Calu3 (cell line): ENCODE results near the gene UCK1. TPM values are rescaled to one million over a fixed set of nuclear protein-coding genes. Genes with fewer than 3 reads are reported as not detected.

Source experiments
- BruUV-seq: library from RNA; stranded (reverse); fragments of 400-500 nt; replicated peaks from 2 replicates; lab custom pipeline; 2021; lab: Mats Ljungman, UMichigan
- CTCF ChIA-PET: fragments of 300-600 bp; sonication (Branson Sonifier 250); formaldehyde crosslinking; loops from one replicate; lab custom pipeline; 2022; ENCODE audit warnings: antibody characterized with exemption; lab: Charles Lee
- DNase-seq: peaks from one replicate; pipeline ENCODE4 v3.0.0; 2022
- H3K27ac Mint-ChIP-seq: one replicate; pipeline ENCODE4 v1.8.0; 2022; ENCODE audit warnings: mixed read lengths; ENCODE audit not compliant: unreplicated experiment
- H3K27me3 Mint-ChIP-seq: one replicate; pipeline ENCODE4 v1.8.0; 2022; ENCODE audit warnings: mixed read lengths; ENCODE audit not compliant: unreplicated experiment
- H3K36me3 Mint-ChIP-seq: one replicate; pipeline ENCODE4 v1.8.0; 2022; ENCODE audit warnings: mild to moderate bottlenecking, moderate library complexity, mixed read lengths; ENCODE audit not compliant: insufficient read depth, unreplicated experiment
- H3K4me1 Mint-ChIP-seq: one replicate; pipeline ENCODE4 v1.8.0; 2022; ENCODE audit warnings: mild to moderate bottlenecking, low read depth, mixed read lengths; ENCODE audit not compliant: unreplicated experiment
- H3K4me3 Mint-ChIP-seq: one replicate; pipeline ENCODE4 v1.8.0; 2022; ENCODE audit warnings: mild to moderate bottlenecking, low read depth, moderate library complexity, mixed read lengths; ENCODE audit not compliant: unreplicated experiment
- H3K9me3 Mint-ChIP-seq: one replicate; pipeline ENCODE4 v1.8.0; 2022; ENCODE audit warnings: low read depth, mixed read lengths; ENCODE audit not compliant: unreplicated experiment
- CTCF ChIP-seq: fragments of 200-600 bp; IDR thresholded peaks from one replicate; pipeline ENCODE4 v1.8.0; 2022; ENCODE audit warnings: antibody characterized with exemption; ENCODE audit not compliant: unreplicated experiment
- intact Hi-C: fragments of 100-400 bp; cut with micrococcal nuclease; formaldehyde crosslinking; loops from one replicate; pipeline ENCODE4 v1.10.0; 2022; ENCODE audit not compliant: unreplicated experiment
- total RNA-seq: library from RNA; stranded (reverse); gene quantifications from 2 replicates; pipeline ENCODE4 v1.2.3, GENCODE V29; 2022

UCK1 gene
- total RNA-seq, 1 experiment from 2014 or later: 19.6 TPM

GRCh38 chr9:131492070-131492469 is 39.0 kb downstream of the UCK1 start:
- no peak for DNase-seq
- no peak for TF ChIP-seq CTCF
- H3K27me3 Mint-ChIP-seq: no peaks in the 10 kb centered on the region

GRCh38 chr9:131491001-131491710 is 39.9 kb downstream of the UCK1 start:
- Mint-ChIP-seq H3K36me3 (peaks cover 57% of the 10 kb centered on the region), H3K4me1 (no peaks in the 10 kb centered on the region), H3K27me3 (no peaks in the 10 kb centered on the region), H3K27ac (peak overlapping the region; percentile 60), H3K9me3 (no peaks in the 10 kb centered on the region), H3K4me3 (no peak overlapping the region)
- intact Hi-C loops: no loop called here
- DNase-seq: no peak
- CTCF ChIA-PET: interaction anchor here (0.6 kb wide), 1 partner anchor 958 kb away, joined by 3 read pairs; no protein-coding TSS in a partner anchor
- BruUV-seq: no TSS peak
- TF ChIP-seq CTCF: no peak

More at GRCh38 chr9:131492070-131492469, 39.0 kb downstream of the UCK1 start:
- CTCF ChIA-PET: no interaction called here
- intact Hi-C loops: no loop called here
- peaks cover 60% of the 10 kb centered on the region for H3K36me3 Mint-ChIP-seq
- no TSS peak for BruUV-seq
- H3K27ac Mint-ChIP-seq: no peak overlapping the region
- H3K4me1 Mint-ChIP-seq: no peaks in the 10 kb centered on the region
- no peak overlapping the region for H3K4me3 Mint-ChIP-seq
- no peaks in the 10 kb centered on the region for H3K9me3 Mint-ChIP-seq

- H3K4me3 Mint-ChIP-seq: no peak overlapping the region
- H3K27me3 Mint-ChIP-seq: no peaks in the 10 kb centered on the region
- intact Hi-C loops: no loop called here
- no TSS peak for BruUV-seq
- no peaks in the 10 kb centered on the region for H3K9me3 Mint-ChIP-seq
- H3K27ac Mint-ChIP-seq: peak overlapping the region; percentile 60
- no peak for TF ChIP-seq CTCF
- no peaks in the 10 kb centered on the region for H3K4me1 Mint-ChIP-seq
- CTCF ChIA-PET: no interaction called here
- no peak for DNase-seq
- H3K36me3 Mint-ChIP-seq: peaks cover 57% of the 10 kb centered on the region
Measured at GRCh38 chr9:131490514-131490913, 40.5 kb downstream of the UCK1 start.

GRCh38 chr9:131487621-131488031 is 43.4 kb downstream of the UCK1 start:
- peaks cover 51% of the 10 kb centered on the region for H3K36me3 Mint-ChIP-seq
- CTCF ChIA-PET: no interaction called here
- no peak for TF ChIP-seq CTCF
- H3K27ac Mint-ChIP-seq: no peak overlapping the region
- no peaks in the 10 kb centered on the region for H3K4me1 Mint-ChIP-seq
- no TSS peak for BruUV-seq
- no peak overlapping the region for H3K4me3 Mint-ChIP-seq
- no peaks in the 10 kb centered on the region for H3K27me3 Mint-ChIP-seq
- H3K9me3 Mint-ChIP-seq: no peaks in the 10 kb centered on the region
- intact Hi-C loops: no loop called here
- DNase-seq: no peak
